GM20000 (cell line): ENCODE results near the gene SLC19A2.
"Not testable (repeated sequence)": the region's sequence is repeated elsewhere in the genome, so short reads cannot be mapped to it uniquely, and the experiment has no call there.

ENCODE experiments used
- DNase-seq: peaks from one replicate; pipeline ENCODE4 v3.0.0; 2012; ENCODE audit warnings: low spot score
- CTCF ChIP-seq: IDR thresholded peaks from 2 replicates; pipeline ENCODE4 v1.5.1; 2012; ENCODE audit warnings: mild to moderate bottlenecking, control low read depth; ENCODE audit errors: extremely low read depth, missing control alignments

Gene SLC19A2

GRCh38 chr1:169514566-169515270 is 29.0 kb upstream of the SLC19A2 start:
- TF ChIP-seq CTCF: no peak
- no peak for DNase-seq

DNA sequence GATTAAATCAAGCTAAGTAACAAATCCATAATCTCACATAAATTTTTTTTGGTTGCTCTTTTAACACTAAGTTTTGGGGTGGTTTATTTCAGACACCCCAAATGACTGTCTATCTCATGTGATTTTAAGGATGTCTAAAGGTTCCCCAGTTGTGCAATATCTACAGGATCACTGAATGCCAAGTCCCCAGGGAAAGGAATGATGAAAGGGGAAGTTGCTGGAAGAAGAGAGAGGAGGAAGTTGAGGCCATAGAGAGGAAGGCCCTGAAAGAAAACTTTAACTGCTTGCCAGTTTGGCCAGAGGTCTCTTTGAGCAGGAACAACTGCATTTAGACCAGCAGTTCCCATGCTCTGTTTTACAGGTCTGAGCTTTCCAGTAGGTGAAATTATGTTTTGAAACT is 27.5 kb upstream of the SLC19A2 start:
- TF ChIP-seq CTCF: no peak
- DNase-seq: no peak

DNA sequence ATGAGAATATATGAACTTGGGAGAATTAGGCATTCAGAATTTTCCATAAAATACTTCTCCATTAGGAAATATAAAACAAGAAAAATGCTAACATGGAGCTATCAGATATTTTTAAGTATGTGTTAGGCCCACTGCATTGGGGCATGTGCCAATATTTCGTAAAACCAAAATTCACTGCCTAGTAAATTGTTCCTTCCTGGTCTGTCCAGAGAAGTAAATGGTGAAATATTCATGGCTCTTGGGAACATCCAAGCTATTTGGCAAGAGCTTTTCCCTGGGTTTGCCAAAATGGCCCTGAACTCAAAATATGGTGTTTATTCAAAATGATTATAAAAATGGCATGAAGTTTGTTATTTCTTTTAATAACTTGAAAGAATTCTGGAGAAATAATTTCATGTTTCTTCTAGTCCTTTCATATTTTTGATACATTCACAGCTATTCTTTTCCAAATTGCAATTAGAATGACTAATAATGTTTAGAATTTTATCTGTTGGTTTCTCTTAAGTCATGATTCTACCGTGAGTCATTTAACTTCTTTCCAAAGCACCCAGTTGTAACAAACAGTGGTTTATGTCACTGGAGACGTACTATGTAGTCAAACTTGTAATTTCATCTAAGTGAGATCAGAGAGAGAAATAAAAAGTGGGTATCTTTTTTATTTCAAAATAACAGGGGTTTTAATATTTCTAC is 25.7 kb upstream of the SLC19A2 start:
- no peak for TF ChIP-seq CTCF
- DNase-seq: no peak

DNA sequence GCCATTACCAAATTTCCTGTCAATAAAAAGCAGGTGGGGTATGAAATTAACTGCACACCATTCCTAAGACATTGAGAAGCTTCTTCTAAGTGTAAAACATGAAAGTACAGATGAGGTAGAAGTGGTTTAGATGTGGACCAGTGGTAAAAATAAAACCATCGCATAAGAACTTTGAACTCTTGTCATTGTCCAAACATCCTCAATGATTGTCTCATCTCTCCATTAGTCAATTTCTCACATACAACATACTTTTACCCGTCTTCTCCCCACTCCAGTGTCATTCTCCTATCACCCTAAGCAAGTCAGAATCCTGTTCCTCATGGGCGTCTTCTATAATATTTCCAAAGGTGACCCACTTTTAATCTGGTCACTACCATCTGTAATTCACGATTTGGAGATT is 24.3 kb upstream of the SLC19A2 start:
- no peak for DNase-seq
- TF ChIP-seq CTCF: no peak

DNA sequence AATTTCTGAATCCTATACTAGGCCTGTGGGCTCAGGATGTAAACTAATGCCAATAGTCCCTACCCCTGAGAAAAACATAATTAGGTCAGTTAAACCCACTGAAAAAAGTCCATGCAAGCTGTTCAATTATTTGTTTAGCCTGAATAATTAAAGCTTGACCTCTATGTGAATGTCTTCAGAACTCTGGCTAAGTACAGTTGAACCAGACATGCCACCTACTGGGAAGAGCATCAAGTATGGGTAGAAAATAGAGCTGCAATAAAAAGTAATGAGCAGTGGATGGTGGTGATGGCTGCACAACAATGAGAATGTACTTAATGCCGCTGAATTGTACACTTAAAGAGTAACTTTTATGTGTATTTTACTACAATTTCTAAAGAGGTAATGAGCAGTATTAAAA is 23.6 kb upstream of the SLC19A2 start:
- TF ChIP-seq CTCF: no peak
- DNase-seq: no peak

DNA sequence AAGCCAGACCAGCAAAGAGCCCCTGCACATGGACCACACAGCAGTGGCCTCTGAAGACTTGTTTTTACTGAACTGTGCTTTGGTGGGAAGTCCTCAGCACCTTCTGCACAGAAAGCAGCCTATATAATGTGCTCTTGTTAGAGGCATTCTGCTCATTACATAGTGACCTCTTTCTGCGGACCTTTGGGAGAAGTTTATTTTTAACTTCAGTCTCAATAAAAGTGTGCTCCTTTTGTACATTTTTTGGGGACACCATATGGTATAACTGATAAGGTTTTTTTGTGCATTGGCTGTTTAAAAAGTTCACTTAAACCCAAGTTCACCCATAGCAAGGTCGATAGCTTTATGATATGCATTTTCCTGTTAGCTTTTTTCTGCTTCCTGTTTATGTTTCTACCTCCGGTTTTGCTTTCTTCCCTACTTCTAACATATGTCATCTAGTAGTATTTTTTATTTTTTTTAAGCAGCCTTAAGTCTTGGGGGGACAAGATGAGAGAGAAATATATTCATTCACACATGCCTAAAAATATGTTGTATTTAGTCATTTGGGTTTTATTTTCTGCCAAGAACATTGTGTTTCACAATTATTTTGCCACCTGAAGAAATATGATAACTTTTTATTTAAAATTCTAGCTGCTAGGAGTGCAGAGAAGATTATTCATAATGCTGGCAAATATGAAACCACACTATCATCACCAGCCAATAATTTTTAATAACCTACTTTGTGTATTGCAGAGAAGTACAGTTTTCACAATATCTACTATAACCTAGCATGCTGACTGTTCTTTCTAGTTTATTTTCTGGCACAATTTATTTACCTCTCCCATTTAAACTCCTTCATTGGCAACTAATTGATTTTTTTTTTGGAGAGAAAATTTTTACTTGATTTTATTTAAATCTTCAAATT is 22.9 kb upstream of the SLC19A2 start:
- DNase-seq: no peak
- TF ChIP-seq CTCF: no peak

- DNase-seq: no peak
These were observed 21.7 kb upstream of the SLC19A2 start for GRCh38 chr1:169507413-169507812.

GRCh38 chr1:169503601-169504000 is 17.9 kb upstream of the SLC19A2 start:
- not testable (repeated sequence) for DNase-seq

More at GRCh38 chr1:169507413-169507812, 21.7 kb upstream of the SLC19A2 start:
- no peak for TF ChIP-seq CTCF
